Activated T-helper 17 cell treated with anti-CD3 and anti-CD28 coated beads, Interleukin-2, amount 50 U/mL, for 72 hours (primary cell): ENCODE measurements around the gene MRPL27. TPM values are rescaled to one million over a fixed set of nuclear protein-coding genes. Genes with fewer than 3 reads are reported as not detected.

Experiments
- ATAC-seq: fragments of 150-1000 bp; cut with Tn5 transposase; replicated peaks from 2 replicates; pipeline ENCODE4 v1.10.0; 2021; ENCODE audit warnings: mild to moderate bottlenecking, moderate library complexity
- H3K27ac Mint-ChIP-seq: one replicate; pipeline ENCODE4 v1.8.0; 2022; ENCODE audit warnings: mixed read lengths
- H3K27me3 Mint-ChIP-seq: one replicate; pipeline ENCODE4 v1.8.0; 2022; ENCODE audit warnings: mixed read lengths
- H3K36me3 Mint-ChIP-seq: one replicate; pipeline ENCODE4 v1.8.0; 2022; ENCODE audit warnings: low read depth, mild to moderate bottlenecking, mixed read lengths
- H3K4me1 Mint-ChIP-seq: one replicate; pipeline ENCODE4 v1.8.0; 2022; ENCODE audit warnings: mixed read lengths
- H3K4me3 Mint-ChIP-seq: one replicate; pipeline ENCODE4 v1.8.0; 2022; ENCODE audit warnings: mild to moderate bottlenecking, mixed read lengths
- H3K9me3 Mint-ChIP-seq: one replicate; pipeline ENCODE4 v1.8.0; 2022; ENCODE audit warnings: mixed read lengths
- total RNA-seq, 2 donors: library from RNA; stranded (reverse); gene quantifications; one replicate each; pipeline ENCODE4 v1.2.3, GENCODE V29; 2022

The MRPL27 gene
- total RNA-seq, 2 donors from 2014 or later = 63.3 to 109 TPM

DNA sequence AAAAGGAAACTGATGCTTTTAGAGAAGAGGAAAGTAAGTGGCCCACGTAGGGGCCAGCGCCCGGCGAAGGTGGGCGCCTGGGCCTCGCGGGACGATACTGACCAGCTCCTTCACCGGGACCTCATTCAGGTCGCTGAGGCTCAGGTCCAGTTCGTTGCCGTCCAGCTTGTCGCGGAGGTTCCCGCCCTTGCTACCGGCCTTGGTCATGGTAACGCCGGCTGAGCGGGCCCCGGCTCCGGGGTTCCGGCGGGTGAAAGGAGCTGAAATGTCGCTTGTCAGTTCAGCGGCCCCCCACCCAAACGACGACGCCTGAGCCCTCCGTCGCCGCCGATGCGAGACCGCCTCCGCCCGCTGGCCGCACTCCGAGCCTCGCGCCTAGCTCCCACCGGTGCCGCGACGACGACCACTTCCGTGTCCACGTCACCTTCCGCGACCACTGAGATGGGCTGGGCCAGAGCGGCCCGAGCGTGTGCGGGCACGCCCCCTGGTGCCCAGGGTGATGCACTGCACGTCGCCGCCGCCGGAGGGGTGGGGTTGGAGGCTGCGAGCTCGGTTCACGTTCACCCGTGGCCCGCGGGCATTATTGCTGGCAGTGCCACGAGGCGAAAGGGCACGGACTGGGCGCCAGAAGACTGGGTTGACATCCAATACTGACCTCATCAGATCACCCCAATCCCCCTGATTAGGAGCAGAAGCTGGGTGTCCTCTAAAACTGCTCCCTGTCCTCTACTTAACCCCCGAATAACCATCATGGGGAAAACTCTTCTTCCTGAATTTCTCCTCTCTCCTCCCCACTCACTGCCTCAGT, 24.3 kb upstream of the MRPL27 start, which contains the start of gene LRRC59:
LRRC59 (minus strand) TSS at position 413 of the 808 bp plus-strand sequence; CDS start at position 207, 206 bp downstream.
- Mint-ChIP-seq H3K4me3 (peak within 1 kb of the TSS; percentile 90), H3K27me3 (no peaks in the 10 kb centered on the region), H3K9me3 (no peaks in the 10 kb centered on the region), H3K27ac (peak within 1 kb of the TSS; percentile 91), H3K4me1 (peaks cover 22% of the 10 kb centered on the region), H3K36me3 (peaks cover 43% of the 10 kb centered on the region)
- peak; percentile 97 for ATAC-seq

DNA sequence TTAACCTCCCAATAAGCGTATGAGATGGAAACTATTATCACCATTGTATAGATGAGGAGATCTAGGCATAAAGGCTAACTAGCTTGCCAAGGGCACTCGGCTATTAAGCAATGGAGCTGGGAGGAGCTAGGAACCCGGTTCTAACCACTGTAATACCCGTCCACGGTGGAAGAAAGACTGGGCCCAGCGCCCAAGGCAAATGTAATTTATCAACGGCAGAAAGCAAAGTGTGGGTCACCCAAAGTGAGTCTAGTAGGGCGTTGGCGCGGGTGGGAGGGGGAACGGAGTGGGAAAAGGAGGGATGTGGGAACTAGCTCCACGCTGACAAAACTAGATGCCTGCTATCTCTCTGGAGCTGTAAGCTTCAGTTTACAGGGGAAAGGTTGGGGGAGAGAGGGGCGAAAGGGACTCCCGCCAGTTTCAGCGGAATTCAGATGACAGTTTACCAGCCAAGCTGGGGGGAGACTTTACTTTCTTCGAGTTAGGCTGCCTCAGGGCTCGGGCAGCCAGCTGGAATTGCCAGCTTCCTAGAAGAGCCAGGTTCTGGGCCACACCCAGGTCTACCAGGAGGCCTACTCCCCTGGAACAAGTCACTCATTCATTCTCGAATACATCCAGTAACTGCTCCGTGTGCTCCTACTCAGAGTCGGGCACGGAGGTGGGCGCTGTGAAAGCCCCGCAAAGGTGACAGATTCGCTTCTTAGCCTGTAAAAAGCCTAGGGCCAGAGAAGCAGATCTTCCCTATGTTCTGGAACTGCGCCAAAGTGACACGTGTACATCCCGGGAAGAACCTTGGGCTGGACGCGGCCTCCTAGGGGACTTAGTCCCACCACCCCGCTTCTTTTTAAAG, 23.5 kb upstream of the MRPL27 start:
- peak overlapping the region; percentile 91 for H3K27ac Mint-ChIP-seq
- no peaks in the 10 kb centered on the region for H3K9me3 Mint-ChIP-seq
- ATAC-seq = peak; percentile 49
- peak overlapping the region; percentile 90 for H3K4me3 Mint-ChIP-seq
- no peaks in the 10 kb centered on the region for H3K27me3 Mint-ChIP-seq
- H3K4me1 Mint-ChIP-seq = peaks cover 22% of the 10 kb centered on the region
- peaks cover 51% of the 10 kb centered on the region for H3K36me3 Mint-ChIP-seq

DNA sequence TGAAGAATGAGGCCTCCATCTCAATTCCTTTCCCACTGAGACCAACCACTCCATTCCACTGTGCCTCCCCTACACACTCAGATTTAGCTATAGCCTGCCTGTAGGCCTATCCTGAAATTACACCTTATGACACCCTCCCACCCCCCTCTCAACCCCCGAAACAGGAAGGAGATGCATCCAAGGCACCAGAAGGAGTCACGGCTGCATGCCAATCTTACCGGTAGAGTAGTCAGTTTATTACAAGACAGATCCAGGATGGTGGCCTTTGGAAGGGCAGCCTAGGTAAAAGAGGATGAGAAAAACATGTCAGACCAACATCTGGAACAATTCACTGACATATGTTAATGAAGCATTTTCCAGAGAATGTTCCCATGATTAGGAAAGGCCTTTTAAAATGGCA, 21.7 kb upstream of the MRPL27 start:
- Mint-ChIP-seq H3K27me3 (no peaks in the 10 kb centered on the region), H3K36me3 (peaks cover 69% of the 10 kb centered on the region), H3K4me1 (peaks cover 22% of the 10 kb centered on the region), H3K27ac (peak overlapping the region; percentile 91), H3K4me3 (peak overlapping the region; percentile 90), H3K9me3 (no peaks in the 10 kb centered on the region)
- ATAC-seq = no peak

DNA sequence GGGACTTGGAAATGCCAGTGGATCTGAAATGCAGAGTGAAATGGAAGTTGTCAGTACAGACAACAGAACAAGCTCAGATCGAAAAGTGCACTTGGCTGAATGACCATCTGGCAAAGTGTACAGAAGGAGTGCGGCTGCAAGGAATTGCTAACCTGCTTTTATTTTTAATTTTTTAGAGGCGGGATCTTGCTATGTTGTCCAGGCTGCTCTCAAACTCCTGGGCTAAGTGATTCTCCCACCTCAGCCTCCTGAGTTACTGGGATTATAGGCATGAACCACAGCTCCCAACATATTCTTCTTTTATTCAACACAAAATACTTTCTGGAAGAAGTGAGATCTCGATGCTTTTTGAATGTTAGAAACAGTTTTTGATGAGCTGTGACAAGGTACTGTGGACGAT, 20.7 kb upstream of the MRPL27 start:
- Mint-ChIP-seq H3K27me3 (no peaks in the 10 kb centered on the region), H3K36me3 (peaks cover 79% of the 10 kb centered on the region), H3K9me3 (no peaks in the 10 kb centered on the region), H3K4me1 (peaks cover 22% of the 10 kb centered on the region), H3K4me3 (no peak overlapping the region), H3K27ac (peak overlapping the region; percentile 25)
- ATAC-seq = no peak

DNA sequence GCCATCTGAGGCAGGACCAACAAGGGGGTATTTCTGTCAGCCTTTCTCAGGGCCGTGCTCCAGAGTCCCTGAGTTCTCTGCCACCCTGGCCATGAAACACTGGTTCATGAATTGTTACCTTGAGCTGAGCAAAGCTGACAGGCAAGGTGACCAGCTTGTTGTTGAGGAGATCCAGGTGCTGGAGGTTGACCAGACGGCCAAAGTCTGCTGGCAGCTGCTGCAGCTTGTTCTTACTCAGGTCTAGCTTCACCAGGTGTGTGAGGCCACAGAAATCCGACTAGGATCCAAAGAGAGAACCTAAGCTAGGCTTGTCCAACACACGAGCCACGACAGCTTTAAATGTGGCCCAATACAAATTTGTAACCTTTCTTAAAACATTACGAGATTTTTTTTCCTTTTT, 19.6 kb upstream of the MRPL27 start:
- H3K4me1 Mint-ChIP-seq = peaks cover 22% of the 10 kb centered on the region
- no peak overlapping the region for H3K27ac Mint-ChIP-seq
- H3K27me3 Mint-ChIP-seq = no peaks in the 10 kb centered on the region
- H3K4me3 Mint-ChIP-seq = no peak overlapping the region
- no peak for ATAC-seq
- H3K9me3 Mint-ChIP-seq = no peaks in the 10 kb centered on the region
- H3K36me3 Mint-ChIP-seq = peaks cover 89% of the 10 kb centered on the region

DNA sequence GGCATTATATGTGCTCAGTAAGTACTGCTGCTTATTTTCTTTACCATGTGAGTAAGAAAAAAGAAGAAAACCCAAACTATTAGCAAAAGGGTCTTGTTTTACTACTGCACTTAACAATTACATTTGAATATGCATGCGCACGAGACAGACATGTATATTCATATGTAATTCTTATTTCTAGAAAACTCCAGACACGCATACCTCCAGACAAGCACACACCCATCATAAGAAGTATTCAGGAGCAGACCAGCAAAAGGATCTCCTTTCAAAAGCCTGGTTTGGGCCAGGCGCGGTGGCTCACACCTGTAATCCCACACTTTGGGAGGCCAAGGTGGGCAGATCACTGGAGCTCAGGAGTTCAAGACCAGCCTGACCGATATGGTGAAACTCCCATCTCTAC, 16.6 kb upstream of the MRPL27 start:
- Mint-ChIP-seq H3K4me3 (no peak overlapping the region), H3K4me1 (peaks cover 9% of the 10 kb centered on the region), H3K27ac (no peak overlapping the region), H3K36me3 (peaks cover 100% of the 10 kb centered on the region), H3K9me3 (no peaks in the 10 kb centered on the region), H3K27me3 (no peaks in the 10 kb centered on the region)
- ATAC-seq = no peak

DNA sequence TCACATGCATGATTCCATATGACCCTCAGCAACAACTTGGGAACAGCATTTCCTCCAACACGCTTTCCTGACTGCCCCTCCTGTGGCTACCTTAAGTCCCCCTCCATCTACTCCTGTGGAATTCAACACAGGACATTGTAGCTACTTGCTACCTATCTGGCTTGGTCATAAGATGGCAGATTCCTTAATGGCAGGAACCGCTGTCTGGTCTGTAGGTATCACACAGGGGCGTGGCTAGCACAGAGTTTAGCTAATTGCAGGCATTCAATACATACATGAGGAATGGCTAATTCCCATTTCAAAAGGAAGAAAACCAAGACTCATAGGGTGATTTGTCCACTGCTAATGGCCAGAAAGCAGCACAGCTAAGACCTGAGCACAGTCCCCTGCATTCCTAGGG, 15.7 kb upstream of the MRPL27 start:
- no peak for ATAC-seq
- no peaks in the 10 kb centered on the region for H3K9me3 Mint-ChIP-seq

DNA sequence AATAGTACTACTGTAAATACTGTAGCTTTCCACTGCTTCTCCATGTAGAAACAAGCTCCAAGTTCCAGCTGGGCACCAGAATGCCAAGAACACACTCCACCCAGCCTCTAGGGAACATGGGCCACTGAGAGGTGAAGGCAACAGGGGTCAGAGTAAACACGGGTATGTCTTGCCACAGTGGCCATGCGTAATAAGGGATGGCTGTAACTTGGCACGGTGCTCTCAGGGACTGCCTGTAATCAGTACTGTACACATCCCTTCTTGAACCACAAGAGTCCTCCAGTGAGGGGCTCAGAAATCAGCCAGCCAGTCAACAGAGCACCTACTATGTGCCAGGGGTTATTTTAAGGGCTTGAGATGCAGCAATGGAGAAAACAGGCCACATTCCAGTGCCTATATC, 13.5 kb upstream of the MRPL27 start:
- Mint-ChIP-seq H3K4me1 (no peaks in the 10 kb centered on the region), H3K27ac (no peak overlapping the region), H3K27me3 (no peaks in the 10 kb centered on the region), H3K4me3 (no peak overlapping the region), H3K36me3 (peaks cover 100% of the 10 kb centered on the region), H3K9me3 (no peaks in the 10 kb centered on the region)
- no peak for ATAC-seq

More for the DNA sequence above, 15.7 kb upstream of the MRPL27 start:
- peaks cover 100% of the 10 kb centered on the region for H3K36me3 Mint-ChIP-seq
- no peak overlapping the region for H3K4me3 Mint-ChIP-seq
- H3K4me1 Mint-ChIP-seq = peaks cover 6% of the 10 kb centered on the region
- H3K27me3 Mint-ChIP-seq = no peaks in the 10 kb centered on the region
- no peak overlapping the region for H3K27ac Mint-ChIP-seq

DNA sequence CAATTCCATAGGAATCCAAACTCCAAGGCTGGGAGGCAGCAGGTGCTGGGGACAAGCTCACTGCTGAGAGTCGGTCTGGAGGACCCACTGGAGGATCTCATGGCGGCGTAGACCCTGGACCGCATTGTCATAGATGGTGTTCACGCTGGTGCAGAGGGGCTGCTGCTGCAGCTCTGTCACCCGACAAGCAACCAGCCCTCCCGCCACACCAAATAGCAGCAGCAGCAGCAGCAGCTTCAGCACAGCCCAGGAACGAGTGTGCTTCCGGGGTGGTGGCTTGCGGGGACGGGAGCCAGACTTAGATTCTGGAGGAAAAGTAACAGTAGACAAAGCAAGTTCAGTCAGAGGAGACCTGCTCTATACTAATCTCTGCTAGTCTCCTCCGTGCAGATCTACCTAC, 9.9 kb upstream of the MRPL27 start:
- Mint-ChIP-seq H3K27ac (no peak overlapping the region), H3K27me3 (no peaks in the 10 kb centered on the region), H3K4me3 (no peak overlapping the region), H3K36me3 (peaks cover 100% of the 10 kb centered on the region), H3K4me1 (no peaks in the 10 kb centered on the region), H3K9me3 (no peaks in the 10 kb centered on the region)
- no peak for ATAC-seq

DNA sequence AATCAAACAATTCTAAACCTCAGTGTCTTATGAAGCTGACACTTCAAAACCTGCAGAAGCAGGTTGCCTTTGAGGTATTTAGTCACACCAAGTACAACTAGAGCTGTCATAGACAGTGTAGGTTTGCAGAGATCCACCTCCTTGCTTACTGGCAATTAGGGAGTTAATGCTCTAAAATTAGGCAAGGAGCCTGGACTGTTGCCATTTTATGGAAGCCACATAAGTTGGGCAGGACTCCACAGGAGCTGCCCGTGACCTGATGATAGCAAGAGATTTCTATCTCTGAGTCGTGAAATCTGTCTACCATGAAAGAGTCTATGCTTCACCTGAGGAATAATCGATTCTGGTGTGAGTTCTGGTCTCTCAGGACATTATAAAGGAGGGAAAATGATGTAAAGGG, 8.9 kb upstream of the MRPL27 start:
- Mint-ChIP-seq H3K4me3 (no peak overlapping the region), H3K27me3 (no peaks in the 10 kb centered on the region), H3K4me1 (no peaks in the 10 kb centered on the region), H3K36me3 (peaks cover 90% of the 10 kb centered on the region), H3K27ac (no peak overlapping the region), H3K9me3 (no peaks in the 10 kb centered on the region)
- ATAC-seq = no peak

DNA sequence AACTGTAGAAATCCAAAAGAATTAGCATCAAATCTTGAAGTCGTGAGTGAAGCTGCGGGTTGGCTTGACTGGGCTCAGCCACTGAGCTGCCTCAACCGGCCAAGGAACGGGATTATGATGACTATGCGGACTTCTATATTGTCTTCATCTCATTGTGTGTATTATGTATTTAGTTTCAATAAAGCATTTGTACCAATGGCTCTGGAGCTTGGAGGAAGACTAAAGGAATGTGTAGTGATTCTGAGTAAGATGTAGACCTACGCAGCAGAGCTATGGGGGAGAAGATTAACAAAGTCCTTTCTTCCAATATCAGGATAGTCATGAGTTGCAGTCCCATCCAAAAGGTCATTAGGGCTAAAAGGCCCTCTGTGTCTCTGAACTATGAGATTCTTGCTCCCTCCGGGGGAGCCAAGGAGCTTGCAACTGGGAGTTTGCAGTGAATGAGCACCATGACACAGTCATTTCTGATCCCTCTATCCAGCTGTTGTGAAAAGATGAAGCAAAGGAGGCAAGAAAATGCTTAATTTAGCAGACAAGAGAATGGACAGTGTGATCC, 8.4 kb upstream of the MRPL27 start:
- Mint-ChIP-seq H3K4me3 (no peak overlapping the region), H3K36me3 (peaks cover 84% of the 10 kb centered on the region), H3K27ac (no peak overlapping the region), H3K4me1 (no peaks in the 10 kb centered on the region), H3K9me3 (no peaks in the 10 kb centered on the region), H3K27me3 (no peaks in the 10 kb centered on the region)
- no peak for ATAC-seq

DNA sequence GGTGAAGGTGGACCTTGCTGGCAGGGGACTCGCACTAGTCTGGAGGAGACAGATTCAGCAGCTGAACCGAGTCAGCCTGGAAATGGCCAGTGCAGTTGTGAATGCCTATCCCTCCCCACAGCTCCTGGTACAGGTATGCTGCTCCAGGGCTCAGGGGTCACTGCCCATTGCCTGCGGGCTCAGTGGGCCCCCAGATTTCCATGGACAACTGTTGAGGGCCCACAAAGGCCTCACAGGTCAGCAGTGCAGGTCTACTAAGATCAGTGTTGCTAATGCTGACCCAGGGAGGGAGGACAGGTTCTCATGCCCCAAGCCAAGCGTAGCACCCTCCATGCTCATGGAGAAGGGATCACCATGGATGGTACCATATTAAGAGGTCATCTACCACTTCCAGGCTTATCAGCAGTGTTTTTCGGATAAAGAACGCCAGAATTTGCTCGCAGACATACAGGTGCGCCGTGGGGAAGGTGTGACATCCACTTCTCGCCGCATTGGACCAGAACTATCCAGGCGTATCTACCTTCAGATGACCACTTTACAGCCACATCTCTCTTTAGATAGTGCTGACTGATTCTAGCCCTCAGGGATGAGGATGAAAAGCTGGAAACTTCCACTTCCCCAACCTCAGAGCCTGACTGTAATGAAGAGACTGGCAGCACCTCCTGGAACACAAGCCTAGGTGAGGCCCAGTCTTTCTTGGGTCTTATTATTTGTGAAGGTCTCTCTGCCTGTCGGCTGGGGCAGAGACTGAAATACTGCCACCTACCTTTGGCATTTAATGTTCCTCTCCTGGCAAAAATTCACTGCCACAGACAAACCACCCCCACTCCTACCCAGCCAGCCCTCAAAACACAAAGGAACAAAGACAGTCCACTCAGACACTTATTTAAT, 7.6 kb upstream of the MRPL27 start:
- no peaks in the 10 kb centered on the region for H3K27me3 Mint-ChIP-seq
- ATAC-seq = no peak

DNA sequence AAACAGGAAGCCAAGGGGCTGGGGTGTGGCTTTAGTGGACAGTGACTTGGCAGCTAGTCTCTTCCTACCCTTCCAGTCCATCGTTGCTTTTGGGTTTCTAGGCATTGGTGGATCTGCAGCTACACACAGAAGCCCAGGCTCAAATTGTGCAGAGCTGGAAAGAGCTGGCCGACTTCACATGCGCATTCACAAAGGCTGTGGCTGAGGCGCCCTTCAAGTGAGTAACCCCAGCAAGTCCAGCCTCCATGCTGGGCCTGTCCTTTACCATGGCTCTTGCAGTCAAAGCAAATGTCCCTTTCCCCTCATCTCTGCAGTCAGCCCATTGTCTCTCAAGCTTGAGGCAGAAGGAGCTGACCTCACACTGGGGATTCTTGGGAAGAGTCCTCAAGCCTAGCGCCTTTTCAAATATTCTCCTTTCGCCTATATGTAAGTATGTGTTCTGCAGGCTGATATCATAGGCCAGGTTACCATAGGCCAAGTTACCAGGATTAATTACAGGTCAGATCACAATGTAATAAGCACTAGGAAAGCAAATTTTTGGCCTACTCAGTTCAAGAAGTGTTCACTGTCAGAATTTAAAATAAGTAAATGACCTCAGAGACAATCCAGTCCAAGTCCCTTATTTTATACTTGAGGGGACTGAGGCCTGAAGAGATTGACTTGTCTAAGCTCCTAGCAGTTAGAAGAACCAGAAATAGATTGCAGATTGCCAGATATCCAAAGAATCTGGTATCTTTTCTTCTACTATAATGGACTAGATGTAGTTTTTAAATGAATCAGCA, 6.6 kb upstream of the MRPL27 start:
- Mint-ChIP-seq H3K36me3 (peaks cover 66% of the 10 kb centered on the region), H3K4me1 (no peaks in the 10 kb centered on the region), H3K4me3 (no peak overlapping the region), H3K9me3 (no peaks in the 10 kb centered on the region), H3K27ac (no peak overlapping the region), H3K27me3 (no peaks in the 10 kb centered on the region)
- ATAC-seq = no peak

More for the DNA sequence above, 7.6 kb upstream of the MRPL27 start:
- H3K36me3 Mint-ChIP-seq = peaks cover 77% of the 10 kb centered on the region
- H3K9me3 Mint-ChIP-seq = no peaks in the 10 kb centered on the region
- no peak overlapping the region for H3K4me3 Mint-ChIP-seq
- no peak overlapping the region for H3K27ac Mint-ChIP-seq
- no peaks in the 10 kb centered on the region for H3K4me1 Mint-ChIP-seq
